22Rv1 (cell line): ENCODE results near the gene LSM6.
A peak's percentile ranks its signal among the peaks of the same experiment; 100 is the strongest.

Experiments
- H3K27ac ChIP-seq: fragments of 450-650 bp; 2 replicates; pipeline ENCODE4 v1.5.1; 2017
- CTCF ChIP-seq: fragments of 450-650 bp; IDR thresholded peaks from 2 replicates; pipeline ENCODE4 v1.5.1; 2017; ENCODE audit warnings: mild to moderate bottlenecking
- ZFX ChIP-seq: fragments of 450-650 bp; IDR thresholded peaks from 2 replicates; pipeline ENCODE4 v1.6.1; 2017; ENCODE audit warnings: antibody characterized with exemption, borderline replicate concordance

Gene LSM6

GRCh38 chr4:146190456-146190855, 14.9 kb downstream of the LSM6 start:
- TF ChIP-seq CTCF (no peak), ZFX (no peak)
- no peak overlapping the region for H3K27ac ChIP-seq

DNA sequence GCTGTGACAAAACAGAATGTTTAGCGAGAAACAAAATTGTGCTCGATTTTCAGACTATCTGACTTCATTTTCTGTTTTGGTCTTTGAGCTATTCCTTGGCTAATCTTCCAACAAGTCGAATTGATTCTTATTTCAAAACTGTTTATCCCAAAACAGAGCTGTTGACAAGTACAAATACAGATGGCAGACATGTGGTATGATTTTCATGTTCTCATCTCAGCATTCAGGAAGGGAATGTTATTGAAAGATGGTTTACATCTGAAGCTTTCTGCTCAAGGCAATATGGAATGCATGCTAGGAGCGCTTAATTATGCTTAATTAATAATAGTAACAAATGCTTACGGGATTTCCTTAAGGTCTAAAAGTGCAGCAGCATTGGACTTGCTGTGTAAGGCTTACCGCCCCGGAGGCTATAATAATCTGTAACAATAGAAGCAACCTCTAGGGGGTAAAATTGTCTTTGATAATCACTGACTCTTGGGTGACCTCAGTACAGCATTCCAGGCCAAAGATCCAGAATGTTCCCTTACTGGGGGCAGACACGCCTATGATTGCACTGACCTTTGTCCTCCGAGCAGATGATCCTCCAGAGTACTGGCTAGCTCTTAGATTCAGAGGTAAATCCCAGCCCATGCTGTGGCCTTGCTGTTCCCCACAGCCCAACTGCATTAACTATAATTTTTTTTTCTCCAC, 16.4 kb downstream of the LSM6 start:
- no peak for TF ChIP-seq ZFX
- TF ChIP-seq CTCF, result 0 out of 2 replicates have a peak, but pooled peaks have one; percentile 8
- no peak overlapping the region for H3K27ac ChIP-seq

DNA sequence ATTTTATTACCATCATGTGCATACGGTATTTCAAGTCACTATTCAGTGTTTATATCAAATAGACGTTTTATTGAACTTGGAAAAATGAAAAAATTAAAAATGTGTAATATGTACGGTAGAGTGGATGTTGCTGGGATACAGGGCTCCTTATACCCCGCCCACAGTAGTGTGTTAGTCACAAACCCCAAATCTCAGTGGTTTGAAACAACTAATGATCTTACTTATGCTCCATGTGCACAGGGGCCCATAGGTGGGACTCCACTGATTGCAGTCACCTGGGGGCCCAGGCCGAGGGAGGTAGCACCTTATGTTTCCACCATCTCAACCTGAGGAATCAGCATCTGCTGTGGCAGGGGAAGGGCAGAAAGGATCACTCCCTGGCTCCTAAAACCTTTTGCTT, 18.1 kb downstream of the LSM6 start:
- TF ChIP-seq ZFX (no peak), CTCF (no peak)

DNA sequence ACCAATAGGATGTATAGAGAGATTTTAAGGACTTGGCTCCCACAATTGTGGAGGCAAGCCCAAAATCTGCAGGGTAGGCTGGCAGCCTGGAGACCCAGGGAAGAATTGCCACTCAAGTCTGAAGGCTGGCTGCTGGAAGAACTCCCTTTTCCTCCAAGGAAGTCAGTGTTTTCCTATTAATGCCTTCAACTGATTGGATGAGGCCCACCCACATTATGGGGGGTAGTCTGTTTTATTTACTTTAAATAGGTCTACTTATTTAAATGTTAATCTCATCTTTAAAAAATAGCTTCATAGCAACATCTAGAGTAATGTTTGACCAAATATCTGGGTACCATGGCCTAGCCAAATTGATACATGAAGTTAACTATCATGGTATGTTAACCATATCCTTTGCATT, 18.7 kb downstream of the LSM6 start:
- no peak overlapping the region for H3K27ac ChIP-seq
- TF ChIP-seq CTCF, result no peak
- no peak for TF ChIP-seq ZFX

More for the DNA sequence above, 18.1 kb downstream of the LSM6 start:
- H3K27ac ChIP-seq, result no peak overlapping the region

DNA sequence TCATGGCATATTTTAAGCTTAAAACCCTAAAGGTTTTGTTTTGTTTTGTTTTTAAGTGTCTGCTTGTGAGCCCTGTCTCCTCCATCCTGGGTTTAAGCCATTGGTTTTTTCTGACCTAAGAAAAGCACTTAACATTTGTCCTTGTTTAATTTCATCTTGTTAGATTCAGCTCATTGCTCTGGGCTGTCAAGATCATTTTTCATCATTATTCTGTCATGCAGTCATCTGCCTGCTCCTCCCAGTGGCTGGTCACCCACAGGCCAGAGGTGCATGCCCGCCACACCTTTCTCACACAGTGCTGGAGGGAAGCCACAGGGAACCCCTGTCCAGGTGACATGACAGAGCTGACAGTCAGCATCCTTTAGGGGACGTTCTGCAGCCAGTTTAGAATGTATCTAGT, 27.1 kb downstream of the LSM6 start:
- no peak overlapping the region for H3K27ac ChIP-seq
- TF ChIP-seq ZFX, result no peak
- TF ChIP-seq CTCF, result no peak

DNA sequence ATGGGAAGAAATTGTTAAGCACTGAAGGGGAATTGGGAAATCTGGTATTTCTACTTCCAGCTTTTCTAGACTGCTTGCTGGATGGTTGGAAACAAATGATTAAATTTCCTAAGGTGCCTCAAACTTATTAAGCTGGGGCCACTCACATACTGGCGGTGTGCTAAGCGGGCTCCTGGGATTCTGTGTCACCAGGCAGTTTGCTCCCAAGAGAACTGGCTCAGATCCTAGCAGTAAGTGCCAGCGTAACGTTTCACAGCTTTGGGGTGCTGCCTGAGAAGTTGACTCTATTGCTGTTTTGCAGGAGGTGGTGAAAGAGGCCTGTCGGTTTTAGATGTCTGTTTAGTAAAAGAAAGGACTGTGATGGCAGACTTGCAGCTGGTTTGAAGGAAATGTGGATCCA, 31.9 kb downstream of the LSM6 start:
- TF ChIP-seq CTCF (no peak), ZFX (no peak)
- no peak overlapping the region for H3K27ac ChIP-seq

DNA sequence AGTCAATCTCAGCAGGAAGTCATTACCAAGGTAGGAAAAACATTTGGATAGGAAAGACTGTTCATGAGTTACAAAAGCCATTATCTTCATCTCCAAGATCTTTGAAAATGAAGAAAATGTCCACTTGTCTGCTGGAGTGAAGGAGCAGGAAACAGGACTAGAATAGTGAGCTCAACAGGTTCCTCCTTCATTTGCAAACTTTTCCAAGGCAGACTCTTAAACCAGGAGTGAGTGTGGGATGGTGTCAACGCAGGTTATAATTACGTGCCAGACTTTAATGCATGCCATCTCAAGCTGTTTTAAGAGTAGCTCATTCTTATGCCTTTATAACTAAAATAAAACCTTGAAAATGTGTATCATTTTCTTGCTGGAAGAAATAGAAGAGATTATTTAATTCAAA, 35.4 kb downstream of the LSM6 start:
- TF ChIP-seq CTCF, result no peak
- TF ChIP-seq ZFX, result no peak
- no peak overlapping the region for H3K27ac ChIP-seq
